ENCODE data around the gene TBCD. TPM values are rescaled to one million over a fixed set of nuclear protein-coding genes. Genes with fewer than 3 reads are reported as not detected.

TBCD gene
- total RNA-seq, 1 donor: 39.5 TPM

DNA sequence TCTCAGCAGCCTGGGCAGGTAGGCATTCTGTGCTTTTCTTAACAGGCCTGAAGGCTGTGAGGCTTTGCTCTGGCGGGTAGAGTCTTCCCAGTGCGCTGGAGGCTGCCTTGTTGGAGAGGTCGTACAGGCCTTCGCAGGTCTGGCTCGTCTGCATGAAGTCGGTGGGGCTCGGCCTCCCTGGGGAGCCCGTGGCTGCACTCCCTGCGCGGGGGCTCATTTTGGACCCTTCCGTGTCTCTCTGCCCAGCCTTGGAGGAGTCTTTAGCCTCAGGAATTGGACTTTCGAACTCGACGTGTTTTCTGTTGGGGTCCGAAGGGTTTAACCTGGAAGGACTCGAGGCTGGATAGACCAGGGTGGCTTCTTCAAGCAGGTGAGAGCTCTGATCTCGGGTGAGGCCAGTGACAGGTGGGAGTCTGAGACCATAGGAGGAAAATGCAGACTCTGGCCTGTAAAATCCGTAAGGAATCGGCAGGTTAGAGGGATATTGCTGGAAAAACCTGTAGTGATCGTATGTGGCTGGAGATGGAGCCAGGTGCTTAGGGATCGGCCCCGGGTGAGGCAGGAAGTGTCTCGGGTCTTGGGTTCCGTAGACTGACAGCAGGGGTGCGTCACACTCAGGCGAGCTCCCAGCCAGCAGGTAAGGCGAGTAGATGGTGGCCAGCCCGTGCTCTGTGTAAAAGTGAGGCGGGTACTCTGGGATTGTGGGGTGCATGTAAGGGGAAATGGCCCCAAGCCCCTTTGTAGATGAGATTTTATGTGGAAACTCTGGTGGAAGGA lies 79.4 kb downstream of the TBCD start:
- TF ChIP-seq CTCF (IDR thresholded peaks at IDR 0.05; ENCODE audit: insufficient read depth, low read length): no peak
- no peak overlapping the region for H3K4me3 ChIP-seq (ENCODE audit: low read depth, low read length)
- no peak for DNase-seq (ENCODE audit: low read depth)

GRCh38 chr17:82831818-82832200 lies 79.9 kb downstream of the TBCD start:
- no peak for DNase-seq (ENCODE audit: low read depth)
- H3K4me3 ChIP-seq (ENCODE audit: low read depth, low read length): no peak overlapping the region
- TF ChIP-seq CTCF (IDR thresholded peaks at IDR 0.05; ENCODE audit: insufficient read depth, low read length): no peak

DNA sequence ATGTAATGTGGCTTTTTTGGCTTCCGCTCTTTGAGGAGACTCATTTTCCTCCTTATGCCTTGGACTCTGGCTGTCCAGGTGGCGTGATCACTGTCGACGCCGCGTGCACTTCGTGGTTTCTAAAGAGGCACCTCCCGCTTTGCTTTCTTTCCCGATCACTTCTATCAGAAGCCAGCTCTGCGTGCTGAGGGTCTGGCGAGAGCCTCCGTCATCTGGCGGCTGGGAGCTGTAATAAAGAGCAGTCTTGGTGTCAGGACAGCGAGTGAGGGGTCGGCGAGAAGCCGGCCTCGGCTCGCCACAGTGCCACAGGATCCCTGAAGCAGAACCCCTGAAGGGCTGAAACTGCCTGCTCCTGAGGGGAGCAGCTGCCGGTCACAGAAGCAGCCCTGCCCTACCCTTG lies 80.5 kb downstream of the TBCD start:
- TF ChIP-seq CTCF (IDR thresholded peaks at IDR 0.05; ENCODE audit: insufficient read depth, low read length): no peak
- no peak for DNase-seq (ENCODE audit: low read depth)
- no peak overlapping the region for H3K4me3 ChIP-seq (ENCODE audit: low read depth, low read length)

GRCh38 chr17:82832881-82833475 lies 81.1 kb downstream of the TBCD start:
- H3K4me3 ChIP-seq (ENCODE audit: low read depth, low read length): no peak overlapping the region
- no peak for DNase-seq (ENCODE audit: low read depth)
- TF ChIP-seq CTCF (IDR thresholded peaks at IDR 0.05; ENCODE audit: insufficient read depth, low read length): no peak

- no peak for TF ChIP-seq CTCF (IDR thresholded peaks at IDR 0.05; ENCODE audit: insufficient read depth, low read length)
- H3K4me3 ChIP-seq (ENCODE audit: low read depth, low read length): no peak overlapping the region
- no peak for DNase-seq (ENCODE audit: low read depth)
Observed at GRCh38 chr17:82835122-82835521, 83.3 kb downstream of the TBCD start.

GRCh38 chr17:82835766-82836512 lies 84.1 kb downstream of the TBCD start:
- TF ChIP-seq CTCF (IDR thresholded peaks at IDR 0.05; ENCODE audit: insufficient read depth, low read length): no peak
- no peak overlapping the region for H3K4me3 ChIP-seq (ENCODE audit: low read depth, low read length)
- DNase-seq (ENCODE audit: low read depth): no peak
